ENCODE results near the gene ABCC6. TPM values are rescaled to one million over a fixed set of nuclear protein-coding genes. Genes with fewer than 3 reads are reported as not detected.
A peak's percentile ranks its signal among the peaks of the same experiment; 100 is the strongest.

Gene ABCC6
- total RNA-seq, 2 experiments from 2014 or later, result not detected

DNA sequence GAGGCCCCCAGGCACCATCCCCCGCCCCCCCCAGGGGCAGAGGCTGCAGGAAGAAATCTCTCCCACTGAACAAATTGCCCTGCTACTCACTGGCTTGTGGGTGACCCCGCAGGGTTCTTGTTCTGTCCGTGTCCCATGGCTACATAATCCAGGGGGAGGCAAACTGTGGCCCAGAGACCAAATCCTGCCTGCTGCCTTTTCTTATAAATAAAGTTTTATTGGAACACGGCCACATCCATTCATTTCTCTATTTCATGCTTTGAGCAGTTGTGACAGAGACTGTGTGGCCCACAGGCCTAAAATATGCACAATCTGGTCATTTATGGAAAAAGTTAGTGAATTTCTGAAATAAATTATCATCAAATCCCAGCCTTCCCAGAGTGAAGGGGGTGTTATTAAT is 38.2 kb downstream of the ABCC6 start:
- intact Hi-C loops (cut with micrococcal nuclease; ENCODE audit: unreplicated experiment), result no loop called here
- Histone ChIP-seq H3K4me1 (ENCODE audit: insufficient read depth, low read length, poor library complexity, severe bottlenecking) (no peaks in the 10 kb centered on the region), H3K4me3 (ENCODE audit: low read depth, low read length, poor library complexity, severe bottlenecking) (no peak overlapping the region), H3K4me2 (ENCODE audit: low read length) (no peak overlapping the region), H2AFZ (ENCODE audit: low read length) (no peak overlapping the region), H3K27ac (ENCODE audit: low read depth, low read length, poor library complexity, severe bottlenecking) (no peak overlapping the region), H3K79me2 (ENCODE audit: insufficient read depth, low read depth, low read length) (no peaks in the 10 kb centered on the region), H3K9me3 (ENCODE audit: low read length) (no peaks in the 10 kb centered on the region), H3K36me3 (ENCODE audit: insufficient read depth, low read length) (no peaks in the 10 kb centered on the region), H3K9me2 (ENCODE audit: insufficient read depth, low read length) (no peaks in the 10 kb centered on the region), H4K20me1 (ENCODE audit: insufficient read depth, low read length) (no peaks in the 10 kb centered on the region)
- no peak for TF ChIP-seq EZH2phosphoT487 (IDR thresholded peaks at IDR 0.05; ENCODE audit: borderline replicate concordance, low read depth, low read length)
- TF ChIP-seq, protein P1, sequence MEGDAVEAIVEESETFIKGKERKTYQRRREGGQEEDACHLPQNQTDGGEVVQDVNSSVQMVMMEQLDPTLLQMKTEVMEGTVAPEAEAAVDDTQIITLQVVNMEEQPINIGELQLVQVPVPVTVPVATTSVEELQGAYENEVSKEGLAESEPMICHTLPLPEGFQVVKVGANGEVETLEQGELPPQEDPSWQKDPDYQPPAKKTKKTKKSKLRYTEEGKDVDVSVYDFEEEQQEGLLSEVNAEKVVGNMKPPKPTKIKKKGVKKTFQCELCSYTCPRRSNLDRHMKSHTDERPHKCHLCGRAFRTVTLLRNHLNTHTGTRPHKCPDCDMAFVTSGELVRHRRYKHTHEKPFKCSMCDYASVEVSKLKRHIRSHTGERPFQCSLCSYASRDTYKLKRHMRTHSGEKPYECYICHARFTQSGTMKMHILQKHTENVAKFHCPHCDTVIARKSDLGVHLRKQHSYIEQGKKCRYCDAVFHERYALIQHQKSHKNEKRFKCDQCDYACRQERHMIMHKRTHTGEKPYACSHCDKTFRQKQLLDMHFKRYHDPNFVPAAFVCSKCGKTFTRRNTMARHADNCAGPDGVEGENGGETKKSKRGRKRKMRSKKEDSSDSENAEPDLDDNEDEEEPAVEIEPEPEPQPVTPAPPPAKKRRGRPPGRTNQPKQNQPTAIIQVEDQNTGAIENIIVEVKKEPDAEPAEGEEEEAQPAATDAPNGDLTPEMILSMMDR (conservative IDR thresholded peaks at IDR 0.05; ENCODE audit: low read length), result no peak
- BruUV-seq (replicated peaks), result no TSS peak
- ChIA-PET POLR2A (no interaction called here), CTCF (ENCODE audit: unreplicated experiment) (no interaction called here)
- DNase-seq (ENCODE audit: low spot score), result no peak

DNA sequence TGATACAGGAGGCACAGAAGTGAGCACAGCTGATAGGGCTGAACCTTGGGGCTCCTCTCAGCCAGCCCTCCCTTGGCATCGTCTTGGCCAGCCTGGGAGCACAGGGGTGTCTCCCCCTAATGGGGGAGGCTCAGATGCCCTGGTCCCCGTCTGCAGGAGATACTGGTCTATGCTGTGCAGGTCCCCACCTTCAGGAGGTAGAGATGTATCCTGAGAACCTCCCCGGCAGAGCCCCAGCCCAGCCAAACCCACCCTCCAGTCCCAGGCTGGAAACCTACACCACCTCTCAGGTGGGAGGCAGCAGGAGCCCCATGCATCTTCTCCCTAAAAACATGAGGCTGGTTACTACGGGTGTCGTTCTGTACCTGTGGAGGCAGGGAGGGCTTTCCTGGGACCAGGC is 38.7 kb downstream of the ABCC6 start:
- no peak overlapping the region for H3K27ac ChIP-seq (ENCODE audit: low read depth, low read length, poor library complexity, severe bottlenecking)
- intact Hi-C loops (cut with micrococcal nuclease; ENCODE audit: unreplicated experiment), result no loop called here
- BruUV-seq (replicated peaks), result no TSS peak
- DNase-seq (ENCODE audit: low spot score), result no peak
- no peaks in the 10 kb centered on the region for H3K9me3 ChIP-seq (ENCODE audit: low read length)
- H3K36me3 ChIP-seq (ENCODE audit: insufficient read depth, low read length), result no peaks in the 10 kb centered on the region
- POLR2A ChIA-PET, result no interaction called here
- no peaks in the 10 kb centered on the region for H3K9me2 ChIP-seq (ENCODE audit: insufficient read depth, low read length)
- TF ChIP-seq EZH2phosphoT487 (IDR thresholded peaks at IDR 0.05; ENCODE audit: borderline replicate concordance, low read depth, low read length), result no peak
- TF ChIP-seq, protein P1 (conservative IDR thresholded peaks at IDR 0.05; ENCODE audit: low read length), result no peak
- H3K79me2 ChIP-seq (ENCODE audit: insufficient read depth, low read depth, low read length), result no peaks in the 10 kb centered on the region
- H4K20me1 ChIP-seq (ENCODE audit: insufficient read depth, low read length), result no peaks in the 10 kb centered on the region
- H3K4me2 ChIP-seq (ENCODE audit: low read length), result no peak overlapping the region
- CTCF ChIA-PET (ENCODE audit: unreplicated experiment), result no interaction called here
- H2AFZ ChIP-seq (ENCODE audit: low read length), result no peak overlapping the region
- H3K4me1 ChIP-seq (ENCODE audit: insufficient read depth, low read length, poor library complexity, severe bottlenecking), result no peaks in the 10 kb centered on the region
- H3K4me3 ChIP-seq (ENCODE audit: low read depth, low read length, poor library complexity, severe bottlenecking), result no peak overlapping the region

DNA sequence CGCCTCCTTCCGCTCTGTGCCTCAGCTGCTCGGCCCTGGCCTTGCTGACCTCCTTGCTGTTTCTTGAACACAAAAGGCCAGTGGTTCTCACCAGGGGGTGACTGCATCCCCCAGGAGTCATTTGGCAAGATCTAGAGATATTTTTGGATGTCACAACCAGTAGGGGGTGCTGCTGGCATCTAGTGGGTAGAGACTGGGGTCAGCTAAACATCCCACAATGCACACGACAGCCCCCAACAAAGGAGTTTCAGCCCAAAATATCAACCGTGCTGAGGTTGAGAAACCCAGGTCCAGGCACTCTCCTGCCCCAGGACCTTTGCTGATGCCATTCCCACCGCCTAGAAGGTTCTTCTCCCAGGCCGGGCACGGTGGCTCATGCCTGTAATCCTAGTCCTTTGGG is 39.7 kb downstream of the ABCC6 start:
- TF ChIP-seq EZH2phosphoT487 (IDR thresholded peaks at IDR 0.05; ENCODE audit: borderline replicate concordance, low read depth, low read length), result no peak
- TF ChIP-seq, protein P1 (conservative IDR thresholded peaks at IDR 0.05; ENCODE audit: low read length), result peak; percentile 69
- H2AFZ ChIP-seq (ENCODE audit: low read length), result no peak overlapping the region
- H3K9me2 ChIP-seq (ENCODE audit: insufficient read depth, low read length), result no peaks in the 10 kb centered on the region
- H3K27ac ChIP-seq (ENCODE audit: low read depth, low read length, poor library complexity, severe bottlenecking), result no peak overlapping the region
- intact Hi-C loops (cut with micrococcal nuclease; ENCODE audit: unreplicated experiment), result no loop called here
- ChIA-PET CTCF (ENCODE audit: unreplicated experiment) (no interaction called here), POLR2A (no interaction called here)
- BruUV-seq (replicated peaks), result no TSS peak
- no peaks in the 10 kb centered on the region for H3K4me1 ChIP-seq (ENCODE audit: insufficient read depth, low read length, poor library complexity, severe bottlenecking)
- H3K4me3 ChIP-seq (ENCODE audit: low read depth, low read length, poor library complexity, severe bottlenecking), result no peak overlapping the region
- no peak overlapping the region for H3K4me2 ChIP-seq (ENCODE audit: low read length)
- no peaks in the 10 kb centered on the region for H3K79me2 ChIP-seq (ENCODE audit: insufficient read depth, low read depth, low read length)
- no peaks in the 10 kb centered on the region for H3K36me3 ChIP-seq (ENCODE audit: insufficient read depth, low read length)
- H3K9me3 ChIP-seq (ENCODE audit: low read length), result no peaks in the 10 kb centered on the region
- H4K20me1 ChIP-seq (ENCODE audit: insufficient read depth, low read length), result no peaks in the 10 kb centered on the region
- peak; percentile 21 for DNase-seq (ENCODE audit: low spot score)
